ENCODE data around the gene FEM1A. TPM values are rescaled to one million over a fixed set of nuclear protein-coding genes. Genes with fewer than 3 reads are reported as not detected.

FEM1A gene
- total RNA-seq, 1 donor from 2014 or later, result 17.9 TPM

- H3K36me3 Mint-ChIP-seq (ENCODE audit: low read depth), result peaks cover 57% of the 10 kb centered on the region
- CTCF ChIA-PET, result interaction anchor here (1.4 kb wide), 1 partner anchor 14 kb away, joined by 4 read pairs; no protein-coding TSS in a partner anchor
- no peaks in the 10 kb centered on the region for H3K9me3 Mint-ChIP-seq
- ATAC-seq (ENCODE audit: low read depth) (no peak), DNase-seq (no peak)
- H3K27me3 Mint-ChIP-seq, result no peaks in the 10 kb centered on the region
- no peak overlapping the region for H3K27ac Mint-ChIP-seq
- POLR2A ChIA-PET, result no interaction called here
- intact Hi-C loops (cut with micrococcal nuclease), result loop anchor here (5.0 kb wide), 3 partner anchors 238 to 997 kb away; partner anchors contain the start of genes ANKRD24, DUS3L, SEMA6B and SIRT6
- H3K4me1 Mint-ChIP-seq, result peaks cover 38% of the 10 kb centered on the region
- no peak for TF ChIP-seq CTCF (IDR thresholded peaks at IDR 0.05)
- H3K4me3 Mint-ChIP-seq, result no peak overlapping the region
Observed at GRCh38 chr19:4794971-4795370, 3.4 kb downstream of the FEM1A start.

- TF ChIP-seq CTCF (IDR thresholded peaks at IDR 0.05), result no peak
- intact Hi-C loops (cut with micrococcal nuclease), result no loop called here
- H3K4me1 Mint-ChIP-seq, result peaks cover 38% of the 10 kb centered on the region
- peaks cover 57% of the 10 kb centered on the region for H3K36me3 Mint-ChIP-seq (ENCODE audit: low read depth)
- no peak overlapping the region for H3K27ac Mint-ChIP-seq
- H3K4me3 Mint-ChIP-seq, result peak overlapping the region; percentile 9
- POLR2A ChIA-PET, result interaction anchor here (0.7 kb wide), 1 partner anchor 33 kb away, joined by 5 read pairs; no protein-coding TSS in a partner anchor
- H3K9me3 Mint-ChIP-seq, result no peaks in the 10 kb centered on the region
- ATAC-seq (ENCODE audit: low read depth) (no peak), DNase-seq (no peak)
- H3K27me3 Mint-ChIP-seq, result no peaks in the 10 kb centered on the region
- CTCF ChIA-PET, result interaction anchor here (1.4 kb wide), 1 partner anchor 14 kb away, joined by 4 read pairs; no protein-coding TSS in a partner anchor
Observed at GRCh38 chr19:4795400-4795799, 3.9 kb downstream of the FEM1A start.

- TF ChIP-seq CTCF (IDR thresholded peaks at IDR 0.05), result no peak
- no peak overlapping the region for H3K4me3 Mint-ChIP-seq
- H3K4me1 Mint-ChIP-seq, result peaks cover 9% of the 10 kb centered on the region
- DNase-seq, result no peak
- ChIA-PET POLR2A (interaction anchor here (0.7 kb wide), 1 partner anchor 700 kb away, joined by 3 read pairs; no protein-coding TSS in a partner anchor), CTCF (interaction anchor here (1.2 kb wide), 1 partner anchor 9 kb away, joined by 7 read pairs; no protein-coding TSS in a partner anchor)
- H3K27me3 Mint-ChIP-seq, result no peaks in the 10 kb centered on the region
- H3K36me3 Mint-ChIP-seq (ENCODE audit: low read depth), result peaks cover 24% of the 10 kb centered on the region
- H3K9me3 Mint-ChIP-seq, result no peaks in the 10 kb centered on the region
- no peak for ATAC-seq (ENCODE audit: low read depth)
- no peak overlapping the region for H3K27ac Mint-ChIP-seq
- intact Hi-C loops (cut with micrococcal nuclease), result no loop called here
Observed at GRCh38 chr19:4800591-4801081, 9.1 kb downstream of the FEM1A start.

- POLR2A ChIA-PET, result interaction anchor here (0.7 to 1.1 kb wide), 3 partner anchors 10 to 700 kb away, joined by 3 to 5 read pairs (median 3); partner anchors contain the start of gene FEM1A
- ATAC-seq (ENCODE audit: low read depth), result no peak
Observed at GRCh38 chr19:4801085-4801619, 9.6 kb downstream of the FEM1A start.

More at GRCh38 chr19:4801085-4801619, 9.6 kb downstream of the FEM1A start:
- DNase-seq, result no peak
- no peak overlapping the region for H3K27ac Mint-ChIP-seq
- no peak overlapping the region for H3K4me3 Mint-ChIP-seq
- CTCF ChIA-PET, result interaction anchor here (1.0 kb wide), 1 partner anchor 9 kb away, joined by 3 read pairs; no protein-coding TSS in a partner anchor
- H3K9me3 Mint-ChIP-seq, result no peaks in the 10 kb centered on the region
- no peaks in the 10 kb centered on the region for H3K27me3 Mint-ChIP-seq
- H3K4me1 Mint-ChIP-seq, result peaks cover 9% of the 10 kb centered on the region
- no peak for TF ChIP-seq CTCF (IDR thresholded peaks at IDR 0.05)
- H3K36me3 Mint-ChIP-seq (ENCODE audit: low read depth), result peaks cover 20% of the 10 kb centered on the region
- intact Hi-C loops (cut with micrococcal nuclease), result no loop called here

All from activated B cell treated with CpG ODN at 0.5 μM for 24 hours (primary cell).